GM21825 (cell line): Measurements from ENCODE around the gene SLC22A23.

Experiments
- ATAC-seq: cut with Tn5 transposase; IDR thresholded peaks from one replicate; pipeline ENCODE4 v1.9.1; 2021; ENCODE audit warnings: mild to moderate bottlenecking, moderate library complexity; ENCODE audit not compliant: unreplicated experiment

The SLC22A23 gene

DNA sequence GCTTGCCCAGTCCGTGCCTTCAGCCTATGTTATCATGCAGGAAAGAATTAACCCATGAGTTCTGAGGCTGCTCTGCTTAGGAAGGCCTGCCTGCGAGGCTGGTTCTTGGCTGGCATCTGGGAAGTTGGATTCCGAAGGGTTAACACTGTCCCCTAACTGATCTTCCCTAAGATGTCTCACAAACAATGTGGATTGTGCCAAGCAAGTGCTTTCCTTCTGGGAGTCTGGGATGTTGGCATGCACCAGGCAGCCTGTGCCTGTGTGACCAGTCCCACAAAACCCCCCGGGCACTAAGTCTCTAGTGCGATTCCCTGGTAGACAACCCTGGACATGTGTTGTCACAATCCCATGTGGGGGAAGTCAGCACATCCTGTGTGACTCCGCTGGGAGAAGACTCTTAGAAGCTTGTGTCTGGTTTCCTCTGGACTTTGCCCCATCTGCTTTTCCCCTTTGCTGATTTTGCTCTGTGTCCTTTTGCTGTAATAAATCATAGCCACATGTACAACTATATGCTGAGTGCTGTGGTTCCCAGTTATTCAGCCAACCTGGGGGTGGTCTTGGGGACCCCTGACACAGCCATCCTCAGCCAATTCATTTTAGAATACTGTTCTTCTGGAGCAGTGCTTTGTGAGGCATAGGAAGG is 83.8 kb downstream of the SLC22A23 start:
- no peak for ATAC-seq

DNA sequence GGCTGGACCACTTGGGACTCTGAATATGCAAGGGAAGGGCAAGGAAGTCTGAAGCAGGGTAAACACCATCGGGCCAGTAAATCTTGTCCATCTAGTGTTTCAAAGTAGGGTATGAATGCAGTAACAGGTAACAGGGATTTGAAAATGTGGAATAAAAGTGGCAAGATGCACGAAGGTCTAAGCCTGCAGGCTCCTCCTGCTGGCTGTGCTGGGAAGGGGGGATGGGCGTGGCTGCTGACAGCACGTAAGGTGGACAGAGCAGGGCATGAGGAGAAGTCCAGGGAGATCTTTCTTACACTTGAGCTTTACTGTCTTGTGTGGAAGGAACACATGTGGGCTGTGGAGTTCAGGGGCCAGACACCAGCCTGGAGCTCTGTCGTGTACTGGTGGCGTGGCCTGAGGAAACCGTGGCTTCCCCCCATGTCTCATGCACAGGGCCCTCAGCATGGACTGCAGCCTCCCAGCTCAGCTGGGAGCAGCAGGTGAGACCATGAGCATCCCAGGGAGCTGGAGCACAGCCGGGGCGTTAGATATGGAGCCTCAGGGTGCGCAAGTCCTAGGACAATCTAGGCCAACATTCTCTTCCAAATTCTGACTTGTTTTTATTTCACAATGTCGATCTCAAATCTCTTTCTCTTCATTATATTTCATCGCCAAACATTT is 84.5 kb downstream of the SLC22A23 start:
- no peak for ATAC-seq

- ATAC-seq = no peak
Observed at GRCh38 chr6:3371222-3371949, 85.5 kb downstream of the SLC22A23 start.

GRCh38 chr6:3370361-3371221 is 86.3 kb downstream of the SLC22A23 start:
- no peak for ATAC-seq

- no peak for ATAC-seq
Observed at GRCh38 chr6:3369985-3370360, 86.9 kb downstream of the SLC22A23 start.

DNA sequence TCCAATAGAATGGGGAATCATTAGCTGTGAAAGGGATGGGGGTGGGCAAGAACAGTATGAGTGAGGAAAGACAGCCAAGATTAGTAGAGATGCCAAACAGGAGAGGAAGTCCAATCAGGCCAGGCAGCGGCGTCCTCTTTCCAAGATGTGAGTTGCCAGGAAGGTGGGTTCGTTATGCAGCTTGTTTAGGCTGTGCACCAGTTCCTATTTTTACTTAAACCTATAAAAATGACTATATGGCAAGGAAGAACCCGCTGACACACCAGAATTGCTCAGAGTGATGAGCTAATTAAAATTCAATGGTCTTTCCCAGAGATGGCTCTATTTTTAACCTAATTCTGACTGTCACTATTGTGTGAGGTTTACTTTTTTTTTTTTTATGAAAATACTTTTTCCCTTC is 88.2 kb downstream of the SLC22A23 start:
- no peak for ATAC-seq

- ATAC-seq = no peak
Observed at GRCh38 chr6:3367630-3368029, 89.2 kb downstream of the SLC22A23 start.

DNA sequence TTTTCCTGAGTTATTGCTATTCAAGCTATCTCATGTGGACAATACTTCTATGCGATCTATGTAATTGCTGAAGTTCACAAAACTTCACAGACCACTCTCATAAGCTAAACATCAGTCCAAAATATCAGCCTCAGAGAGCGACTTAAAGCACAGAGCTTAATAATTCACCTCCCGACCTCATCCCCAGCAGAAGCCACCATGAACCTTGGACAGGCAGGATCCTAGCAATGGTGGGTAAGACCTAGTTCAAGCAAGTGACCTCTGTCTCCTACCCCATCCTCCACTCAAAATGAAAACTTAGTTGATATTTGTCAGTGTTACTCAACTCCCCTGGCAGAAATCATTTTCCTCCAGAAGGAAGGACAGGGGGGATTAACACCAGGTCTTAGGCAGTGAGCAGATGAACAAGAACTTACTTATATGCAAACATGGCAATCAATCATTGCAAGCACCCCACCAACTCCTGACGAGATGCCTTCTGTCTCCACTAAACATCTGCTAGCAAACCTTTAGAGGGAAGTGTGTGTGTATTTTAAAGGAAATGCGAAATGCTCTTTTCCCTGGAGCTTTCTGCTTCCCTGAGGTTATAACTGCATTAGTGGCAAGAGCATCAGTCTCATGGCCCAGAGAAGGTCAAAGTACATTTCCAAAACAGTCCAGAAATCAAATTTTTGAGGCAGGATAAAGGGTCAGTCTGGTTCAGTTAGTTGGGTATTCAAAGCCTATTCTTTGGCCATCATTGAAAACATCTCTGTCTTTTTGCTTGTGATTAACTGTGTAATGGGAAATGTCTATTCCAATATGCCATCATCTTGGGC is 90.0 kb downstream of the SLC22A23 start:
- no peak for ATAC-seq

GRCh38 chr6:3364391-3364790 is 92.5 kb downstream of the SLC22A23 start:
- no peak for ATAC-seq

DNA sequence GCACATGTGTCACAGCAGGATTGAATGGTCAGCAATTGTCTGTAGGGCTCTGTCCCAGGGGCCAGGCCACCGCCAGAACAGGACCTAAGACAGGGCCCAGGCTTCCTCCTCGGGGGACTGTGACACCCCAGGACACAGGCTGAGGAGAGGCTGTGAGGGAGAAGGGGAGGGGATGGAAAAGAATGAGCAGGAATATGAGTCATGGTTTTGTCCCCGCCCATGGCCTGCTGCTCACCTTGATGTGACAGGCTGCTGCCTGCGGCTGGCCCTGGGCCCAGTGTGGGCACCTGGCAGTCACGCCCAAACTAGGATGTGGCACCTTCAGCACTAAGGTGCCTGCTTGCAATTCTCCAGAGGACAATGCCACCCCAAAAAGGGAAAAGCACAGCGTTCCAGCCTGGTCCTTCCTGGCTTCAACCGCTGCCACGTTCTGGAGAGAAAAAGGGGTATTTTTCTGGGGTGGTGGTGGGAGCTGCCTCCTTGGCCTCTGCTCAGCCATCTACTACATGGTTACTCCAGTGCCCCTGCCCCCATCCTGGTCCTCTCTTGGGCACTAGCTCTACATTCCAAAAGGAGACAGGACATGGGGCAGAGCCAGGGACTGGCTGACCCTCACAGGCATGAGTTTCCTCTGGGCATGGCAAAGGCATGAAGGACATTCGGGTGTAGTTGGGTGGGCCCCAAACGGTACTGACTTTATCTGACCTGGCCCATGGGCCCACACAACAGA is 93.4 kb downstream of the SLC22A23 start:
- no peak for ATAC-seq

- ATAC-seq = no peak
Observed at GRCh38 chr6:3361312-3362037, 95.4 kb downstream of the SLC22A23 start.

DNA sequence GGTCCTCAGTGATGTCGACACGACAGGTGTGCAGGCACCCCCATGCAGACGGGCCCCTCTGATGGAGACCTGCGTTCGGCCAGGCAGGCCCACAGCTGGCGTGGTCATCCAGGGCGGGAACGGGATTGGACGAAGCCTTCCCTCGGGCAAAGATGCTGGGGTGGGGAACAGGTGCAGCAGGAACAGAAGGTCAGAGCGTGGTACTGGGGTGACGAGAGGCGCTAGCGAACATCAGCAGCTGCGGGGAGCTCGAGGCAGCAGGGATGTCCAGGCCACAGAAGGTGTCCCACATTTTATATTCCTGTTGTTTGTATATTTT is 96.2 kb downstream of the SLC22A23 start:
- no peak for ATAC-seq

GRCh38 chr6:3359973-3360726 is 96.7 kb downstream of the SLC22A23 start:
- ATAC-seq = no peak

DNA sequence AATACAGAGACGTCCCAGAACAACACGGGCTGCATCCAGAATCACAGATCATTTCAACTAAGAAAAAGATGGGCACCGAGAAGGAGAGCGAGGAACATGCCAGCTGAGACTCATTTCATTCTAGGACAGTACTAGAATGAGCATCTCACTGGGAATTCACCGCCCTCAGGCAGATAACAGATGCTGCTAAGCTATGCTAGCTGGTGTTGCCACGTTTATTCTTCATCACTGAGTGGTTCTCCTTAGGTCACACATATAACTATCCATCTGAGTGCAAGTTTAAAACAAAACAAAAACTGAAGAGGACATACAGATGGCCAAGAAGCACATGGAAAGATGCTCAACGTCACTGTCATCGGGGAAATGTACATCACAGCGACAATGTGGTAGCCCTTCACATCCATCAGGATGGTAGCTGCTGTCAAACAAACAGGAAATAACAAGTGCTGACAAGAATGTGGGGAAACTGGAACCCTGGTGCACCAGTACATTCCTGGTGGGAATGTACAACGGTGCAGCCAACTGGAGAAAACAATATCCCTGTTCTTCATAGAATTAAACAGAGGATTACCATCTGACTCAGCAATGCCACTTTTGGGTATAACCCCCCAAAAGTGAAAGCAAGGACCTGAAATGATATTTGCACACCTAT is 97.6 kb downstream of the SLC22A23 start:
- no peak for ATAC-seq

DNA sequence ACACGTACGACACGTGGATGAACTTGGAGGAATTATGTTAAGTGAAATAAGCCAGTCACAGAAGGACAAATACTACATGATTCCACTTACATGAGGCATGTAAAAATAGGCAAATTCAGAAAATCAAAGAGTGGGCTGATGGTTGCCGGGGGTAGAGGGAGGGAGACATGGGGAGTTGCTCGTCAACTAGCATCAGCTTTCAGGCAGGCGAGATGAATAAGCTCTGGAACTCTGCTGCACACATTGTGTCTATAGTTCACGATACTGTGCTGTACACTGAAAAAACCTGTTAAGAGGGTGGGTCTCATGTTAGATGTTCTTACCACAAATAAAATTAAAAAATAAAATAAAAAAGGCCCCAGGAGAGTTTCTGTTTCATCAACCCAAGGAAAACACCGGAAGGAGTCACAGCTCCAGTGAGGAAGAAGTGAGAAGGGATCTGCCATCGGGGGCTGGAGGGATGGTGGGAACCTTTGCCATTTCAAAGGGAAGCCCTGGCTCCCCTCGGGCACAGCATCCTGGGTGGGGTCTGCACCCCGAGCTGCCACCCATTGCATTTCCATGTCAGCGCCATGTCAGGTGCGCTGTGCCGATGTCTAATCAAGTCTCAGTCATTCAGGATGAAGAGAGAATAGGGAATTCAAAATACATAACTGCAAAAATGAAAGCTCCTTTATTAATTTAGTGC is 98.3 kb downstream of the SLC22A23 start:
- no peak for ATAC-seq

GRCh38 chr6:3357678-3358077 is 99.2 kb downstream of the SLC22A23 start:
- no peak for ATAC-seq

DNA sequence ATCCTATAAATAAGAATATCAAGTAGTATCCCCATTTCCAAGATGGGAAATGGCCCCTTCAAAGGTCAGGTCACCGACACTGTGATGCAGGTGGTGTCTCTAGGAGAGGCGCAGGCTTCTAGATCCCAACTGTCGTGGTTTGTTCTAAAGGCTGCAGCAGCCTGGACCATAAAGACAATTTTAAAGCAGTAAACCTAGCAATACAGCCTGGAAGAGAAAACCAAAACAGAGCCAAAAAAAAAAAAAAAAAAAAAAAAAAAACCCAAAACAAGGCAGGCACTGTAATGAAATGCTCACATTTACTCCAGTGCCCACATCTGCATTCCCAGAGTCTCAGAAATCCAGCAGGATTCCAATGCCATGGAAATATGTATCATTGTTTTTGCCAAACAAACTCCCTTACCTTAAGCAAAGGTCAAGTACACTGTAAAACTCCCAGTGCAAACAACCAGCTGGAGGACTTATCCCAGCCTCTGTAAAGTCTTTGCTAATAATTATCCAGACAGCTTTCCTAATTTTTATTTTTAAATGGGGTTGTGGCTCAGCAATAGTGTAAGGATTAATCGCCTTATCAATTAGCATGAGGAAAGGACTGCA is 99.9 kb downstream of the SLC22A23 start:
- ATAC-seq = no peak
